GM15510 (cell line): Measurements from ENCODE around the gene DAB2IP.

Experiments used
- POLR2A ChIP-seq: IDR thresholded peaks from 3 replicates; pipeline ENCODE4 v1.6.1; 2011; ENCODE audit warnings: borderline replicate concordance; ENCODE audit not compliant: insufficient read length; ENCODE audit errors: extremely low read depth

The DAB2IP gene

DNA sequence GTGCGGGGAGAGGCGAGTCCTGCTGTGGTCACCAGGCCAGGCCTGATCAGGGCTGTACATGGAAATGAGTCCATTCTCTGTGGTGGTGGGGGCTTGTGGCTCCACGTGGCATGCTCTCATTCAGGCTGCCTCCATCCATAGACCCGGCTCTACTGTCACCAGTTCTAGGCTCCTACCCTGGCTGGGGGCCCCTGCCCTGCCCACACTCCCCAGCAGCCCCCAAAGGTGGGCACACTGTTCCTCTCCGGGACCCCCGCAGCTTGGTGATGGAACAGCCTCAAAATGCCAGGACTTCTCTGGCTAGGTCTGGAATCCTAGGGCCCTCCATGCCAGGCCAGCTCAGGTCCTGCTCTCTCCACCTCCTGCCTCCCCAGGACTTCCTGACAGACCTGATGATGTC, 111.7 kb downstream of the DAB2IP start:
- TF ChIP-seq POLR2A: no peak

DNA sequence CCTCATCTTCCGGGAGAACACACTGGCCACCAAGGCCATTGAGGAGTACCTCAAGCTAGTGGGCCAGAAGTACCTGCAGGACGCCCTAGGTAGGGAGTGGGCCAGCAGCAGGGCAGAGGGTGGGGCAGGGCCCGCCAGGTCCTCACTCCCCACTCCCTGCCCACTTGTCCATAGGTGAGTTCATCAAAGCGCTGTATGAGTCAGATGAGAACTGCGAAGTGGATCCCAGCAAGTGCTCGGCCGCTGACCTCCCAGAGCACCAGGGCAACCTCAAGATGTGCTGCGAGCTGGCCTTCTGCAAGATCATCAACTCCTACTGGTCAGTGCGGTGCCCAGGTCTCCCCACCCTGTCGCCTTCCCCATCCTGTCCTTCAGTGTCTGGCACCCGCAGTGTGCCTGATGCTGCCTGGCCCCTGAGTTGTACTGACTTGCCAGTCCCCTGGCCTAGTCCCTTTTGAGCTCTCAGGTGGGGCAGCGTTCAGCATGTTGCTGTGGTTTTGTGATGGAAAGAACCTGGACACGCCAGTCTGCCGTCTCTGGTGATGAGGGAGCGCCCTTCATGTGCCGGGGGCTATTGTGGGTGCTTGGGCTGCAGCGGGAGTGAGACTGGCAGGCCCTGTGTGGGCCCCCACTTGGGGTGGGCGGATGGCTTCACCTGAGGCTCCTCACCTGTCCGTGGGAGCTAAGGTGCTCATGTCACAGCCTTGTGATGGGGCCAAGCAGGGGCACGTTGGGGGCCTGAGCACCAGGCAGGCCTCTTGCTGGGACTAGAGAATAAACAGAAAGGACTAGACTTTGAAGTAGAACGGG, 112.3 kb downstream of the DAB2IP start:
- TF ChIP-seq POLR2A: no peak

GRCh38 chr9:121764371-121764730, 112.9 kb downstream of the DAB2IP start:
- no peak for TF ChIP-seq POLR2A

- no peak for TF ChIP-seq POLR2A
Measured at GRCh38 chr9:121765021-121765950, 113.9 kb downstream of the DAB2IP start.

DNA sequence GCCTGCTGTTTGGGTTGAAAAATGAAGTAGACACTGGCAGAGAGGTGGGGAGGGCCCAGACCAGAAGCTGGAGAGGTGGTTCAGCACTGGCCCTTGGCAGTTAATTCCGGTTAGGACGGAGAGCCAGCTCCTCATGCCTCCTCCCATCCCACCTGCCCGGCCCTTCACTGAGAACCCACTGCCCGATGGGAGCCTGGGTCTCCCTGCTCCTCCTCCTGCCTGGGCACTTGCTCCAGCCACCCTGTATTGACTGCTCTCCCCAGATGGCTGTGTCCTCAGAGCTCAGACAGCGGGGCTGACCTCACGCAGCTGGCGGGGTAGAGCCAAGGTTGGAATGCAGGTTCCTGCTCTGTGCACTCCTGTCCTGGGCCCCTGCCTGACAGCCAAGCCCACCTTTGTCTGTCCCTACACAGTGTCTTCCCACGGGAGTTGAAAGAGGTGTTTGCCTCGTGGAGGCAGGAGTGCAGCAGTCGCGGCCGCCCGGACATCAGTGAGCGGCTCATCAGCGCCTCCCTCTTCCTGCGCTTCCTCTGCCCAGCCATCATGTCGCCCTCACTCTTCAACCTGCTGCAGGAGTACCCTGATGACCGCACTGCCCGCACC, 114.7 kb downstream of the DAB2IP start:
- no peak for TF ChIP-seq POLR2A

DNA sequence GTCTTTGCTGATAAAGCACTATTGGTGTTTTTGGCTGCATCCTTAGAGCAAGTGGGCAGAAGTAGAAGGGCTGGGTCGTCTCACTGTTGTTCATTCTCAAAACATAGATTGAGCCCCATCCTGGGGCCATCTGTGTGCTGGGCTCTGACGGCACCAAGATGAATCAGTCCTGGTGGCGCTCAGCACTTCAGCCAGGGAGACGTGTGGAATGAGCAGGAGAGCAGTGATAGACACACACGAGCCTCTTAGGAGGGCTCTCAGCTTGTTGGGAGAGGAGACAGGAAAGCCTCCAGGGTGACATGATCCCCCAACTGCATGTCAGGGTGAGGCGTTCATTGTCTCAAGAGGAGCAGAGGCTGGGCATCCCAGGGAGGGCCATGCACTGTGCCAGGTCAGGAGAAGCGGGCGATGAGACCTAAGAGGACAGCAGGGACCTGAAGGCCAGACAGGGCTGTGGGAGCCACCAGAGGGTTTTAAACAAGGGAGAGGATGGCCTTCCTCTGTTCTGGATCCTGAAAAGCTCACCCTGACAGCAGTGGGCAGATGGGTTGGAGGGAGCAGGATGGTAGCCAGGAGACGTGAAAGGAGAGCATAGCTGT, 115.8 kb downstream of the DAB2IP start:
- TF ChIP-seq POLR2A: no peak

DNA sequence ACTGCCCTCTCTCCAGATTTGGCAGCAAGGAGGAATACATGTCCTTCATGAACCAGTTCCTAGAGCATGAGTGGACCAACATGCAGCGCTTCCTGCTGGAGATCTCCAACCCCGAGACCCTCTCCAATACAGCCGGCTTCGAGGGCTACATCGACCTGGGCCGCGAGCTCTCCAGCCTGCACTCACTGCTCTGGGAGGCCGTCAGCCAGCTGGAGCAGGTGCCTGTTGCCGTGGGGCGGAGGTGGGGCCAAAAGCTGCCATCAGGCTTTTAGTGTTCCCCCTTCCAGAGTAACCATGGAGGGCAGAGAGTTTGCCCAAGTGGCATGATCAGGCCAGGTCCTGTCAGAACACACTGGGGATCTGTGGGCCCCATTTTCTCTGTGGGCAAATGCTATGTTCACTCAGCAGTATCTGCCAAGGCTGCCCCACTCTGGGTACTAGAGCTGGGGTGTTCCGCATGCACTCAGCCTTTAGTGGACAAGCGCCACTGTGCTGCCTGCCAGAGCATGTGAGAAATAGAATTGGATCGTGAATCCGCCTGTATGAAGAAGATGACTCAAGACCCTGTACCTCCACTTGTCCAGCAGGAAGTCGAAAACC, 117.1 kb downstream of the DAB2IP start:
- no peak for TF ChIP-seq POLR2A

- no peak for TF ChIP-seq POLR2A
Measured at GRCh38 chr9:121769939-121770338, 118.5 kb downstream of the DAB2IP start.

GRCh38 chr9:121770415-121771273, 119.2 kb downstream of the DAB2IP start:
- TF ChIP-seq POLR2A: no peak

DNA sequence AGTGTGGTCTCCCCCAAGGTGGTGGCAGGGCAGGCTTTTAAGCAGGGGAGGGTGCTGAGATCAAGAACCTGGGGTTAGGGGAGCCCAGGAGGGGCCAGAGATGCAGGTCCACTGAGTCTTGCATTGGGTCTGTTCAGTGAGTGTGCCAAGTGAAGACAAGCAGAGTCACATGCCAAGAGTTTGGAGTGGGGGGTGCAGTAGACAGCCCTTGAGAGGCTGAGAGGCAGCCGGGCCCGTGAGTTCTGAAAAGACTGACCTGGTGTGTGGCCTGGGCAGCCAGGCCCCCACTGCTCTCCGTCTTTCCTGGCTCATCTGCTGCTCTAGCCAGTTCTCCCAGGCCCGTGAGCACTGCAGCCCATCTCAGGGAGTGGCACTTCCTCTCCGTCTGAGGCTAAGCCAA, 120.0 kb downstream of the DAB2IP start:
- TF ChIP-seq POLR2A: no peak

DNA sequence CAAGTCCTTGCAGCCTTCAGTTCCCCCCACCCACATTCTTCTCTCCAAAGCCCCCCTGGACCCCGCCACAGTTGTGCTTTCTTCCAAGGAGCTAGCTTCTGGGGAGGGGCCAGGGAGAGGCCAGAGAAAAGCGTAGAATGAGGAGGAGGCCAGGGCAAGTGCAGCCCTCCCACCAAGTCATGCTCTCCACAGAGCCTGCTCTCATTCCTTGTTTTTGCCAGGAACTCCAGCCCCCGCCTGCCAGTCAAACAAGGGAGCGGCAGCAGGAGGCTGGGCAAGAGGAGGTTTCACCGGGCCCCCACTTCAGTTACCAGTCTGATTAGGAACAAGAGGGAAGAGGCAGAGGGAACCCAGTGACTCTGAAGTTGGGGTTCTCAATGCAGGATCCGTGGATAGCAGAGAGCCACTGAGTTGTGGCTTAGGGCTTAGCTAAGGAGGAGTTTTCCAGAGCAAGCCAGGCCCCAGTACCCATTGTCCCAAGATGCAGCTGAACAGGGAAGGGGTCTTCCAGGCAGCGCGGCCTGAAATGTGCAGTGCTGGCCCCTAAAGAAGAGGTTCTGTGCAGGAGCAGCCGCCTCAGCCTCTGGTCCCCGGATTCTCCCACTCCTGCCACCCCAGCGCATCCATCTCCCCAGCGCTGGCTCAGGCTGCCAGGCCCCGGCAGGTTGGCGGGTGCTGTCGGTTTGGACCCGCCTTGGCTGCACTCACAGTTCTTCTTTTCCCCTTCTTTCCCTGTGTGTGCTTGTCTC, 120.6 kb downstream of the DAB2IP start:
- TF ChIP-seq POLR2A: no peak

DNA sequence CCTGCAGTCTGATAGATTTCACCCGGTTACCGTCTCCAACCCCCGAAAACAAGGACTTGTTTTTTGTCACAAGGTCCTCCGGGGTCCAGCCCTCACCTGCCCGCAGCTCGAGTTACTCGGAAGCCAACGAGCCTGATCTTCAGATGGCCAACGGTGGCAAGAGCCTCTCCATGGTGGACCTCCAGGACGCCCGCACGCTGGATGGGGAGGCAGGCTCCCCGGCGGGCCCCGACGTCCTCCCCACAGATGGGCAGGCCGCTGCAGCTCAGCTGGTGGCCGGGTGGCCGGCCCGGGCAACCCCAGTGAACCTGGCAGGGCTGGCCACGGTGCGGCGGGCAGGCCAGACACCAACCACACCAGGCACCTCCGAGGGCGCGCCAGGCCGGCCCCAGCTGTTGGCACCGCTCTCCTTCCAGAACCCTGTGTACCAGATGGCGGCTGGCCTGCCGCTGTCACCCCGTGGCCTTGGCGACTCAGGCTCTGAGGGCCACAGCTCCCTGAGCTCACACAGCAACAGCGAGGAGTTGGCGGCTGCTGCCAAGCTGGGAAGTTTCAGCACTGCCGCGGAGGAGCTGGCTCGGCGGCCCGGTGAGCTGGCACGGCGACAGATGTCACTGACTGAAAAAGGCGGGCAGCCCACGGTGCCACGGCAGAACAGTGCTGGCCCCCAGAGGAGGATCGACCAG, 121.3 kb downstream of the DAB2IP start:
- TF ChIP-seq POLR2A: no peak

- no peak for TF ChIP-seq POLR2A
Measured at GRCh38 chr9:121773286-121773953, 122.0 kb downstream of the DAB2IP start.
